Neuronal stem cell (in vitro differentiated cells): Measurements from ENCODE around the gene FAM163B.

Experiments
- DNase-seq: peaks from one replicate; pipeline ENCODE4 v3.0.0-alpha.2; 2013; ENCODE audit warnings: low spot score
- H2AFZ ChIP-seq: one replicate; pipeline ENCODE4 v1.6.1; 2013; ENCODE audit warnings: mild to moderate bottlenecking, low read length, inconsistent platforms
- H2AK5ac ChIP-seq: 2 replicates; pipeline ENCODE4 v1.6.1; 2013; ENCODE audit warnings: low read depth, mild to moderate bottlenecking, inconsistent platforms, low read length, moderate library complexity, mixed read lengths
- H2BK120ac ChIP-seq: 2 replicates; pipeline ENCODE4 v1.6.1; 2013; ENCODE audit warnings: low read depth, mild to moderate bottlenecking, inconsistent platforms, low read length, moderate library complexity, mixed read lengths
- H2BK12ac ChIP-seq: one replicate; pipeline ENCODE4 v1.6.1; 2013; ENCODE audit warnings: low read length, inconsistent platforms
- H2BK15ac ChIP-seq: 2 replicates; pipeline ENCODE4 v1.6.1; 2013; ENCODE audit warnings: mild to moderate bottlenecking, low read length, inconsistent platforms, mixed read lengths
- H2BK5ac ChIP-seq: one replicate; pipeline ENCODE4 v1.6.1; 2013; ENCODE audit warnings: inconsistent platforms, mild to moderate bottlenecking, low read length, moderate library complexity
- H3K14ac ChIP-seq: one replicate; pipeline ENCODE4 v1.6.1; 2013; ENCODE audit warnings: low read length, inconsistent platforms
- H3K18ac ChIP-seq: 2 replicates; pipeline ENCODE4 v1.6.1; 2013; ENCODE audit warnings: low read length, inconsistent platforms
- H3K23ac ChIP-seq: 2 replicates; pipeline ENCODE4 v1.6.1; 2013; ENCODE audit warnings: low read depth, mild to moderate bottlenecking, mixed read lengths, low read length, inconsistent platforms; ENCODE audit not compliant: poor library complexity
- H3K27ac ChIP-seq: replicated peaks from 3 replicates; pipeline ENCODE4 v1.5.1; 2013; ENCODE audit warnings: low read length, inconsistent platforms
- H3K27me3 ChIP-seq, 3 experiments: 2 replicates each; pipeline ENCODE4 v1.6.1; 2013; ENCODE audit warnings: low read length in 3 of 3, mild to moderate bottlenecking in 2 of 3, inconsistent platforms in 1 of 3, low read depth in 1 of 3, mixed read lengths in 1 of 3, moderate library complexity in 1 of 3; ENCODE audit not compliant: control insufficient read depth in 3 of 3, insufficient read depth in 3 of 3
- H3K36me3 ChIP-seq, 2 donors: replicated peaks in 1 of 2; 2 replicates each; pipeline ENCODE4 v1.6.1; 2013; ENCODE audit warnings: low read length in 2 of 2; ENCODE audit not compliant: control insufficient read depth in 2 of 2, insufficient read depth in 2 of 2
- H3K4ac ChIP-seq: 2 replicates; pipeline ENCODE4 v1.6.1; 2013; ENCODE audit warnings: inconsistent platforms, mild to moderate bottlenecking, low read length, moderate library complexity
- H3K4me1 ChIP-seq, 2 donors: 1 replicate in 1 of 2; 2 replicates in 1 of 2; pipeline ENCODE4 v1.6.1; 2013; ENCODE audit warnings: low read length in 2 of 2, low read depth in 1 of 2; ENCODE audit not compliant: control insufficient read depth in 2 of 2, insufficient read depth in 1 of 2
- H3K4me2 ChIP-seq: one replicate; pipeline ENCODE4 v1.6.1; 2013; ENCODE audit warnings: mild to moderate bottlenecking, low read length, inconsistent platforms; ENCODE audit not compliant: insufficient read depth, poor library complexity, severe bottlenecking
- H3K4me3 ChIP-seq, 2 donors: 2 replicates each; pipeline ENCODE4 v1.5.1; 2013; ENCODE audit warnings: low read length in 2 of 2, mild to moderate bottlenecking in 2 of 2, inconsistent platforms in 1 of 2, moderate library complexity in 1 of 2
- H3K79me1 ChIP-seq: one replicate; pipeline ENCODE4 v1.6.1; 2013; ENCODE audit warnings: low read depth, mild to moderate bottlenecking, inconsistent platforms, low read length, moderate library complexity
- H3K9ac ChIP-seq: one replicate; pipeline ENCODE4 v1.6.1; 2013; ENCODE audit warnings: mild to moderate bottlenecking, low read depth, low read length, inconsistent platforms; ENCODE audit not compliant: poor library complexity
- H3K9me3 ChIP-seq, 2 donors: replicated peaks in 1 of 2; 2 replicates each; pipeline versions ENCODE3 to v1.6.1; 2013; ENCODE audit warnings: low read length in 2 of 2, mild to moderate bottlenecking in 2 of 2, inconsistent platforms in 1 of 2, low read depth in 1 of 2, mixed read lengths in 1 of 2, moderate library complexity in 1 of 2; ENCODE audit not compliant: control insufficient read depth in 2 of 2, insufficient read depth in 1 of 2
- H4K8ac ChIP-seq: one replicate; pipeline ENCODE4 v1.6.1; 2013; ENCODE audit warnings: low read depth, mild to moderate bottlenecking, inconsistent platforms, low read length, moderate library complexity
- H4K91ac ChIP-seq: one replicate; pipeline ENCODE4 v1.6.1; 2013; ENCODE audit warnings: low read length, low read depth, mild to moderate bottlenecking, inconsistent platforms; ENCODE audit not compliant: poor library complexity
- WGBS, 2 donors: extraction: QIAGEN DNeasy Blood & Tissue Kit; methylation state at CpG; one replicate each; pipeline ENCODE4 v1.1.7; 2013; ENCODE audit warnings: missing lambda C conversion rate in 2 of 2, mixed read lengths in 1 of 2; ENCODE audit not compliant: insufficient read length in 2 of 2, insufficient replicate concordance in 1 of 2; ENCODE audit errors: extremely low coverage in 2 of 2; 5-methylcytosine and 5-hydroxymethylcytosine counted together

The FAM163B gene

DNA sequence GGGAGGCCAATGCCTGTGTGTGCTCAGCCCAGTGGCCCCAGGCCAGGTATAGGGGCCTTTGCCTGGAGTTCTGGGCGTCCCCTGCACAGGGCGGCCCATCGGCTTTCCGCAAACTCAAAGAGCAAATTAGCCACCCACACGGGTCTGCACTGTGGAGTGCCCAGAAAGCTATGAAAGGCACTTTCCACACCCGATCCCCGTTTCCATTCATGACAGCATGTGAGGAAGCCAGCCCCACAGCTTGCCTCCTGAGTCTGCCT, 32.1 kb upstream of the FAM163B start:
- Histone ChIP-seq H4K8ac (no peak overlapping the region), H3K9ac (no peak overlapping the region), H3K4ac (no peak overlapping the region), H2AK5ac (no peak overlapping the region), H2BK12ac (no peak overlapping the region), H2BK120ac (no peak overlapping the region), H3K9me3 (no peaks in the 10 kb centered on the region), H3K79me1 (no peaks in the 10 kb centered on the region), H3K4me3 (no peak overlapping the region), H3K27ac (no peak overlapping the region), H2BK15ac (no peak overlapping the region), H3K4me2 (no peak overlapping the region), H3K36me3 (no peaks in the 10 kb centered on the region), H2BK5ac (no peak overlapping the region), H3K4me1 (peaks cover 9 to 14% of the 10 kb centered on the region in 2 donors), H4K91ac (no peak overlapping the region), H3K23ac (no peak overlapping the region), H3K18ac (no peak overlapping the region), H2AFZ (no peak overlapping the region), H3K27me3 (peaks cover 0 to 31% (median 0%) of the 10 kb centered on the region in 3 experiments), H3K14ac (no peak overlapping the region)
- no peak for DNase-seq
- no CpG with 5 or more reads among the region's 7 CpGs for WGBS, 2 donors

DNA sequence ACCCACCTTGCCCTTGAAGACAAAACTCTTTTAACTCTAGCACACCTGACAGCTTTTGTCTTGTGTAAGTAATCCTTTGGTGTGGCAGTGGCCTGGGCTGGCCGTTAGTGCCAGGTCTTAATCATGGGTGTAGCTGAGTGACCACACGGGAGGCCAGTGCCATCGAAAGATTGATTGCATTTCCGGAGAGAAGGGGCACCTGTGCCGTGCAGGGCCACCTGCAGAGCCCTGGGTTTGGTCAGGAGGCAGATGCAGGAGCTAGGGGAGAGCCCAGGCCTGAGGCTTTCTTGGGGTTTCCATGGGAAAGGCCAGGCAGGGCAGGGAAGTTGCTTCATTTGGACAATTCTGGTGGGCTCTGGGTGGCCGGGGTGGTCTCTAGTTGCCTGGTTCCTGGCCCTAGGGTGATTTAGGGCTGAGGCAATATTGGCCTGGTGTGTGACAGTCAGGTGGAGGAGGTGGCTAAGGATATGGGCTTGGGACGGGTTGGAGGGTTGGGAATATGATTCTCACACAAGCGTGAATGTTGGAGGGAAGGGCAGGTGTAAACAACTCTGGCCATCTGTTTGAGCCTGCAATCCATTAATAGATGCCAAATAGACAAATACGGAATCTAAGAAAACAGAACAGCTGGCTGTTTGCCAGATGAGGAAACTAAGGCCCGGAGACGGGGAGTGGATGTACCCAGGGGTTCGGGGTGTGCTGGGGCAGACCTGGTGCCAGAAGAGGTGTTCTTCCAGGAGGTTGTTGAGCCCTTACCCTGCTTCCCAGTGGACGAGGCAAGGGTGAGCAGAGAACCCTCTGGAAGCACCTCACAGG, 31.6 kb upstream of the FAM163B start:
- Histone ChIP-seq H3K27me3 (peaks cover 0 to 32% (median 0%) of the 10 kb centered on the region in 3 experiments), H2BK15ac (no peak overlapping the region), H2BK5ac (no peak overlapping the region), H3K27ac (no peak overlapping the region), H2AK5ac (no peak overlapping the region), H3K14ac (no peak overlapping the region), H4K8ac (no peak overlapping the region), H4K91ac (no peak overlapping the region), H3K4me3 (no peak overlapping the region), H3K9ac (no peak overlapping the region), H3K23ac (no peak overlapping the region), H3K9me3 (no peaks in the 10 kb centered on the region), H3K4me2 (no peak overlapping the region), H3K4me1 (peaks cover 9 to 14% of the 10 kb centered on the region in 2 donors), H2BK12ac (no peak overlapping the region), H3K18ac (no peak overlapping the region), H3K79me1 (no peaks in the 10 kb centered on the region), H2BK120ac (peak overlapping the region; percentile 51), H2AFZ (no peak overlapping the region), H3K36me3 (no peaks in the 10 kb centered on the region), H3K4ac (no peak overlapping the region)
- no CpG with 5 or more reads among the region's 13 CpGs for WGBS, 2 donors
- DNase-seq, result no peak

DNA sequence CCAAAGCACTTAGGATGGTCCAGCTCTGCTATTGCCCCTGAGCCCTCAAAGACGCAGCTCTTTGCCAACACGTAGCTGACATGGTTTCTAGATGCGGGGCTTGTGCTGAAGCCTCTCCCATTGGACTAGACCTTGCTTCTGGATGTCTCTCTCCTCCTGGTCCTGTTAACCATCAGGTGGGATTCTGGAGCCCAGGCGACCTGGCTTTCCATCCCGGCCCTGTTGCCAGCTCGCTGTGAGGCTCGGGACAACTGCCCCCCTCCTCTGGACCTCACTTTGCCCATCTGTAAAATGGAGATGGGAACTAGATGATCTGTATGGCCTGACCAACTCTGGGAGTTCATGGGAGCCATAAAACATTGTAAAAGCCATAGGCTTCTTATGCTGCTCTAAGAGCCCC, 31.0 kb upstream of the FAM163B start:
- H3K4me2 ChIP-seq, result no peak overlapping the region
- H3K4me3 ChIP-seq, result no peak overlapping the region
- H3K27me3 ChIP-seq, result peaks cover 0 to 29% (median 0%) of the 10 kb centered on the region in 3 experiments
- no peak overlapping the region for H4K91ac ChIP-seq
- H2BK15ac ChIP-seq, result peak overlapping the region; percentile 34
- no peak overlapping the region for H3K14ac ChIP-seq
- peaks cover 13 to 14% of the 10 kb centered on the region in 2 donors for H3K4me1 ChIP-seq
- no peaks in the 10 kb centered on the region for H3K9me3 ChIP-seq
- H3K36me3 ChIP-seq, result no peaks in the 10 kb centered on the region
- H2AK5ac ChIP-seq, result peak overlapping the region; percentile 5
- no peak overlapping the region for H3K4ac ChIP-seq
- no peak overlapping the region for H3K23ac ChIP-seq
- no peak overlapping the region for H4K8ac ChIP-seq
- DNase-seq, result no peak
- no peak overlapping the region for H3K27ac ChIP-seq
- H2AFZ ChIP-seq, result no peak overlapping the region
- no peak overlapping the region for H2BK5ac ChIP-seq
- H2BK12ac ChIP-seq, result no peak overlapping the region
- no peak overlapping the region for H3K9ac ChIP-seq
- peak overlapping the region; percentile 41 for H3K18ac ChIP-seq
- peak overlapping the region; percentile 51 for H2BK120ac ChIP-seq
- H3K79me1 ChIP-seq, result no peaks in the 10 kb centered on the region
- no CpG with 5 or more reads among the region's 7 CpGs for WGBS, 2 donors

DNA sequence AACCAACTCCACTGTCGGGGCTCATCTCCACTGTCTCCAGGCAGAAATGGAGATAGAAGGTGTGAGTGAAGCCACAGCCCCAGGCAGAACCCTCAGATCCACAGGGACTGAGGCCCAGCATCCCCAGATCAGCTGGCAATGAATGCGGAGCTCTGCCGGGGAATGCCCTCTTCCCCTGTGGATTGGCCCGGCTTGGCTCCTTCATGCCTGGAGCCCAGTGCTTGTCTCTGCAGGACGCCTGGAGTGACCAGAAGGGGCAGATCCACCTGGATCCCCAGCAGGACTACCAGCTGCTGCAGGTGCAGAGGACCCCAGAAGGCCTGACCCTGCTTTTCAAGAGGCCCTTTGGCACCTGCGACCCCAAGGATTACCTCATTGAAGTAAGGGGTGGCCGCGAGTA, 30.4 kb upstream of the FAM163B start:
- Histone ChIP-seq H2BK5ac (no peak overlapping the region), H3K18ac (peak overlapping the region; percentile 41), H2BK15ac (peak overlapping the region; percentile 34), H4K91ac (no peak overlapping the region), H3K9ac (no peak overlapping the region), H3K4me2 (no peak overlapping the region), H3K79me1 (no peaks in the 10 kb centered on the region), H2BK12ac (no peak overlapping the region), H3K27me3 (peaks cover 0 to 25% (median 0%) of the 10 kb centered on the region in 3 experiments), H3K4me1 (peaks cover 18 to 19% of the 10 kb centered on the region in 2 donors), H3K14ac (no peak overlapping the region), H2AK5ac (peak overlapping the region; percentile 6), H3K23ac (no peak overlapping the region), H3K27ac (no peak overlapping the region), H3K36me3 (no peaks in the 10 kb centered on the region), H2BK120ac (peak overlapping the region; percentile 37), H3K9me3 (no peaks in the 10 kb centered on the region), H2AFZ (no peak overlapping the region), H4K8ac (no peak overlapping the region), H3K4ac (no peak overlapping the region), H3K4me3 (no peak overlapping the region)
- no peak for DNase-seq
- WGBS, 2 donors, result no CpG with 5 or more reads among the region's 8 CpGs
